ENCODE data around the gene TPI1.

DNA sequence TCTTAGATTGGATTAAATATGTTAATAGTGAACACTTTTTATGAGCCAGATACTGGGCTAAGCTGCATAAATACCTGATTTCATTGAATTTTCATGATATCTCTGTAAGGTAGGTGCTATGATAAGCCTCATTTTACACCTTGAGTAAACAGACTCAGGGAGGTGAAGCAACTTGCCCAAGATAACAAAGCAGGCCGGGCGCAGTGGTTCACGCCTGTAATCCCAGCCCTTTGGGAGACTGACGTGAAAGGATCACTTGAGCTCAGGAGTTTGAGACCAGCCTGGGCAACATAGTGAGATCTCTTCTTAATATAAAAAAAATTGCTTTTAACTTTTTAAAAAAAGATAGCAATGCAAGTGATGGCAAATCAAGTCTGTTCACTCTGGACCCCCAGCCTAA is 25.3 kb upstream of the TPI1 start:
- TF ChIP-seq, protein P1, sequence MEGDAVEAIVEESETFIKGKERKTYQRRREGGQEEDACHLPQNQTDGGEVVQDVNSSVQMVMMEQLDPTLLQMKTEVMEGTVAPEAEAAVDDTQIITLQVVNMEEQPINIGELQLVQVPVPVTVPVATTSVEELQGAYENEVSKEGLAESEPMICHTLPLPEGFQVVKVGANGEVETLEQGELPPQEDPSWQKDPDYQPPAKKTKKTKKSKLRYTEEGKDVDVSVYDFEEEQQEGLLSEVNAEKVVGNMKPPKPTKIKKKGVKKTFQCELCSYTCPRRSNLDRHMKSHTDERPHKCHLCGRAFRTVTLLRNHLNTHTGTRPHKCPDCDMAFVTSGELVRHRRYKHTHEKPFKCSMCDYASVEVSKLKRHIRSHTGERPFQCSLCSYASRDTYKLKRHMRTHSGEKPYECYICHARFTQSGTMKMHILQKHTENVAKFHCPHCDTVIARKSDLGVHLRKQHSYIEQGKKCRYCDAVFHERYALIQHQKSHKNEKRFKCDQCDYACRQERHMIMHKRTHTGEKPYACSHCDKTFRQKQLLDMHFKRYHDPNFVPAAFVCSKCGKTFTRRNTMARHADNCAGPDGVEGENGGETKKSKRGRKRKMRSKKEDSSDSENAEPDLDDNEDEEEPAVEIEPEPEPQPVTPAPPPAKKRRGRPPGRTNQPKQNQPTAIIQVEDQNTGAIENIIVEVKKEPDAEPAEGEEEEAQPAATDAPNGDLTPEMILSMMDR (IDR thresholded peaks at IDR 0.05; ENCODE audit: low read depth, low read length): no peak
- TF ChIP-seq, protein P2, sequence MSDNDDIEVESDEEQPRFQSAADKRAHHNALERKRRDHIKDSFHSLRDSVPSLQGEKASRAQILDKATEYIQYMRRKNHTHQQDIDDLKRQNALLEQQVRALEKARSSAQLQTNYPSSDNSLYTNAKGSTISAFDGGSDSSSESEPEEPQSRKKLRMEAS (IDR thresholded peaks at IDR 0.05; ENCODE audit: low read depth, low read length): no peak
